Activated naive CD4-positive, alpha-beta T cell treated with anti-CD3 and anti-CD28 coated beads, Interleukin-2, amount 50 U/mL, for 16 hours (primary cell): ENCODE data around the gene MAFF.

ENCODE experiments used
- DNase-seq: peaks from one replicate; pipeline ENCODE4 v3.0.0-alpha.2; 2020

MAFF gene

DNA sequence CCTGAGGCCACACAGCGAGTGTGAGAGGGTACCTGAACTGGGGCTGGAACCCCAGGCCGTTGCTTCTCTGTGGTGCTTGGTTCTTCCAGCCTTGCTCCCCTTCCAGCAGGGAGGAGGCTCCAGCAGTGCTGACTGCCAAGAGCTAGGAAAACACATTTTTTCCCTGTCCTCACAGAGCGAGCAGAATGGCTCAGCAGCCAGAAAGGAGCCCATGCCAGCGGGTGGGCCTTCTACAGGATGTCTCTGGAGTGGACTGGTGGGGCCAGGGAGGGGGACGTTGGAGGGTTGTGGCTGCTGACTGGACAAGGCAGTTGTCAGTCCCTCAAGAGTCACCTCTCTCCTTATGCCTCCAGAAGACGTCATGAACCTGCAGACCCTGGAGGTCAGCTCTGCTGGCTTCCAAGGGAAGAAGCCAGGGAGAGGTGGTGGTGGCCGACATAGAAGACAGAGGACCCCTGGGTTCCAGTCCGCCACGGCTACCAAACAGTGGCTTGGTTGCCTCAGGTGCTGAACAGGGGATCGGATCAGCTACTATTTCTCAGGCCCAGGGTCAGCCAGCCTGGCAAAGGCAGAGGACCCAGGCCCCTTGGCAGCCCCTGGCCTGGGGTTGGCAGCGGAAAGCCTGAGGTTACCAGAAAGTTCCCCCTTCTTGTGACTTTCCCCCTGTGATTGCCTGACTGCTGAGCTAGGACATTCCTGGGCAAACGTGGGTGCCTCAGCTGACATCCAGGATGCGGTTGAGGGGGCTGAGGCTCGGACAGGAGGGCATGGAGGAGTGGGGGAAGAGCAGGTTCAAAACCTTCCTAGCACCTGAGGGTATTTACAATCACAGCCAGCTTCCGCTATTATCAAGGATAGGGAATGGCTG, 3.7 kb downstream of the MAFF start:
- no peak for DNase-seq

DNA sequence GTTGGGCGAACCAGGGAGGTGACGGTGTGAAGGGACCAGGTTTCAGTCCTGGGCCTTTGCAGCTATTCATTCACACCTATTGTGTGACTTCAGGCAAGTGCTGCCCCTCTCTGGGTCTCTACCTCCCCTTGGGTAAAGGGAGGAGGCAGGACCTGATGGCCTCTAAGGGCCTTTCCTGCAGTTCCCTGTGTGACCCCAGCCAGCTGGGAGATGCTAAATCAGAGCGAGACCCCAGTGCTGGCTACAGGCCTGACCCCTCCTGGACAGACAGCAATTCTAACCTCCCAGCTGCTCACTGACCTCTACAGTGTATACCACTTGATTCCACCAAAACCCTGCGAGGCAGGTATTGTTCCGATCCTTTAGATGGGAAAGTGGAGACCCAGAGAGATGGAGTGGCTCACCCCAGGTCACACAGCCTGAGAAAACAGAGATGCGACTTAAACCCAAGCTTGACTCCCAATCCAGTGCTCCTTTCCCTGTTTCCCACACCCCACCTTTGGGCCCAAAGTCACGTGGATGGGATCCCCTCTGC, 6.2 kb downstream of the MAFF start:
- no peak for DNase-seq

DNA sequence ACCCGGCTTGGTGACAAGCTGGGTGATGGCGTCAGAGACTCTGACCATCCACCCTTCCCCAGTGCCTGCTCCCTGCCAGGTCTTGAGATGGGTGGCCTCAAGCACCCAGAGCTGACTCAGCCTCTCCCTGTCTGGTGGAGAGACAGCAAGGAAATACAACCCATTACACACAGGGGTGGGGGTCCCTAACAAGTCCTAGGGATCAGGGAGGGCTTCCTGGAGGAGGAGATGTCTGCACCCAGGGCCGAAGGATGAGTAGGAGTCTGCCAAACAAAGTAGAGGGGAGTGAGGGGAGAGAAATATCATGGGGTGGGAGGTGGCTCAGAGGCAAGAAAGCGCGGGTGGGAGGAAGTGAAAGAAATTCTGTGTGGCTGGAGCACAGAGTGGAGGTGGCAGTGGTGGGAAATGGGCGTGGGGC, 6.8 kb downstream of the MAFF start:
- DNase-seq, result no peak

DNA sequence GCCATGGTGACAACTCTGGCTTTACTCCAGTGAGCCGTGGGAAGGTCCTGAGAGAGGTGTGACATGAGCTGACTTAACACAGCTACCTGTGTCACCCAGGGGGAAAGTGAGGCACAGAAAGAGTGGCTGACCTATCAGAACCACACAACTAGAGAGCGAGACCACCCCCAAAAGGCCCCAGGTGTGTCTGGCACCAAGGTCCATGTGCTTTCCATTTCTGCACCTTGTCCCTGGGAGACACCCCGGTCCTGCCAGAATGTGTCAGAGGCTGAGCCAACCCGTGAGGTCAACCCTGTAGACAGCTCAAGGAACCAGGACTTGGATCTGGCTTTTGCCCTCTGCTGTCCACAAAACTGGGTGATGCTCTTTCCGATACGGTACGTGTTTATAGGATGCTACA, 9.8 kb downstream of the MAFF start:
- DNase-seq, result no peak

DNA sequence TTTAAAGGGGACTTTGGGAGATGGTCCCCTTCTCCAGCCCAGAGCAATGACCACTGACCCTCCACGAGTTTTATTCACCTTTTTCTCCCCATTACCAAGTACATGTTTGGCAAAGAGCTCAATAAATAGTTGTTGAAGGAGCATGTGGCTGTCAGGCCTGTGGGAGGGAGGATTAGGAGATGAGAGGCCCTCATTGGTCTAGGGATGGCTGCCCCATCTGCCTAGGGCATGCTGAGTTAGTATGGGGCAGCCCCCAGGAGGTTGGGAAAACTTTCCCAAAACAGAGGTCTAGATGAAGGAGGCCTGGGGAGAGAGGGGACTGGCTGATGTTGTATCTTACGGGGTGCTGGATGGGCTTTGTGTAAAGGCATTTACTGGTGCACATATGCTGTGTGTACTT, 10.6 kb downstream of the MAFF start:
- DNase-seq, result no peak

DNA sequence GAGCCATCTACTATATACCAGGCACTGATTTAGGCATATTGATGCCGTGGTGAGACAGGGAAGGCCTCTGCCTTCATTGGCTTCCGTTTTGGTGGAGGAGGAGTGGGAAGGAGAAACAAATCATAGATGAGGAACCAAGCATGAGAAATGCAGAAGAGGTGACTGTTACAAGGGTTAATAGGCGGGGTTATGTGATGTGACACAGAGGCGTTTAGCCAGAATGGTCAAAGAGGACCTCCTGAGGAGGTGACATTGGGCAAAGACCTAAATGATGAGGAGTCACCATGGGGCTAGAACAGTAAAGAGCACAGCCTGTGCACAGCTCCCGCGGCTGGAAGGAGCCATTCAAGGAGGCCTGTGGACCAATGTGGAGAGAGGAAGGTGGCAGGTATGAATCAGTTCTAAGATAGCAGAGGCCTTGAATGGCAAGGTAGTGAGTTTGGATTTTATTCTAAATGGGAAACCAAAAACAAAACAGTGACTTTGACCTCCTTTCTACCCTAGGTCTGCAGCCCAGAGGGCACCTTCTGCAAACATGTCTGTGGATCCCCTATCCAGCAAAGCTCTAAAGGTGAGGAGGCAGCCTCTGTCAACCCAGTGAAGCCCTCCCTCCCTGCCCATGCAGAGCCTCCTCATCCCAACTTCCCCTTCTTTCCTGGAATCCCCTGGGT, 11.7 kb downstream of the MAFF start:
- no peak for DNase-seq

DNA sequence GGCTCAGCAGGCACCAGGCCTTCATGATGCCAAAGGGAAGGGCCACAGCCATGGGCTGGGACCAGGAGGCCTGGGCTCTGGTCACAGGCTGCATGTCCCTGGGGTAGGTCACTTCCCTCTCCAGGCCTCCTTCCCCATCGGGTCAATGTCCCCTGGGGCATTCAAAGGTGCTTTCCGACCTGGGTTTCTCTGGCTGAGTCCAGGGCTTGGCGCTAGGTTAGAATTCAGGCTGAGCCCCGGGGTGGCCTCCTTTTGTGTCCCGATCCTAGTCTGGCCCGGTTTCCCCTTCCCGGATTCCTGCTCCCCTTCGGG, 12.2 kb downstream of the MAFF start:
- no peak for DNase-seq

DNA sequence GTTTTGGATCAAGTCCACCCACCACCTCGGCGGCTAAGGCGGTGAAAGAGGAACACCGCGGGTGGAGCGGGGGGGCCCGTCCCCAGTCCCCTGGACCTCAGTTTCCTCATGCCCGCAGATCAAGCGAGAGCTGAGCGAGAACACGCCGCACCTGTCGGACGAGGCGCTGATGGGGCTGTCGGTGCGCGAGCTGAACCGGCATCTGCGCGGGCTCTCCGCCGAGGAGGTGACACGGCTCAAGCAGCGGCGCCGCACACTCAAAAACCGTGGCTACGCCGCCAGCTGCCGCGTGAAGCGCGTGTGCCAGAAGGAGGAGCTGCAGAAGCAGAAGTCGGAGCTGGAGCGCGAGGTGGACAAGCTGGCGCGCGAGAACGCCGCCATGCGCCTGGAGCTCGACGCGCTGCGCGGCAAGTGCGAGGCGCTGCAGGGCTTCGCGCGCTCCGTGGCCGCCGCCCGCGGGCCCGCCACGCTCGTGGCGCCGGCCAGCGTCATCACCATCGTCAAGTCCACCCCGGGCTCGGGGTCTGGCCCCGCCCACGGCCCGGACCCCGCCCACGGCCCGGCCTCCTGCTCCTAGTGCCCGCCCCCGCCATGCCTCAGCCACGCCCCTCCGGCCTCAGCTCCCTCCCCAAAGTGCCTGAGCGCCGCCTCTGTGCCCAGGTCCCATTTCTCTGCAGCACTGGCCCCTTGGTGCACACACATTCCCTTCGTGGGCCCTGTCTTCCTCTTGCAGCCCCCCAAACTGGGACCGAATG, 12.7 kb downstream of the MAFF start:
- DNase-seq, result peak; percentile 63

DNA sequence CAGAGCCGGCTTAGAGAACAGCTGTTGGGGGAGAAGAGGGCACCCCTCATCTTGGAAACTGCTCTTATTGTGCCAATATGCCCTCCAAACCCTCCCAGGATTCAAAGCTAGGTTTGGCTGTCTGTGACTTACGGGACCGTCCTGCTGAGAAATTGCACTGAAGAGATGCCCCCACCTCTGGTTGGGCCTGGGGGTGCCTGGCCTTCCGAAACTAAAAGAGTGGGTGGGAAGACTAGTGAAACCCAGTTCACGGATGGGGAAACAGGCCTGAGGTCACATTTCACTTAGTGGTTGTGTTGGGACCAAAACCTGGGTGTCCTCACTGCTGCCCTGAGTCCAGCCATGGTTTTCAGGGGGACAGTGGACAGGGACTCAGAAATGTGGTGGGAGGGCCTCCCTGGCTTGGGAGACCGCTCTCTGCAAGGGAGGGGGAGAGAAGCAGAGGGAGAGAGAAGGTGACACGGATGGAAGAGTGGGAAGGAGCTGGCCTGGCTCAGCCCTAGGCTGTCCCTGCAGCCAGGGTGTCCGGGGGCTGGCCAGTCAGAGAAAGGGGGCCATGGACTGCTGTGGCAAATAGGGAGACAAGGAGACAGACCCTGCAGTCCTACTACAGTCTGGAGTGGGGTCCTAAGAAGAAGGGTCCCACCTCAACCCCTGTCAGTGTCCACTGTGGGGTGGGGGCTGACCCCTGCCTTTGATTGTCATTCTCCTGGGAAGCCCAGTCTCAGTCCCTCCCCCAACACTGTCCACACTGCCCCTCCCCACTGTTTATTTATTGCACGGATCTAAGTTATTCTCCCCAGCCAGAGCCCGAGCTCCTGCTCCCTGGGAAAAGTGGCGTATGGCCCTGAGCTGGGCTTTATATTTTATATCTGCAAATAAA, 13.6 kb downstream of the MAFF start:
- DNase-seq, result no peak

DNA sequence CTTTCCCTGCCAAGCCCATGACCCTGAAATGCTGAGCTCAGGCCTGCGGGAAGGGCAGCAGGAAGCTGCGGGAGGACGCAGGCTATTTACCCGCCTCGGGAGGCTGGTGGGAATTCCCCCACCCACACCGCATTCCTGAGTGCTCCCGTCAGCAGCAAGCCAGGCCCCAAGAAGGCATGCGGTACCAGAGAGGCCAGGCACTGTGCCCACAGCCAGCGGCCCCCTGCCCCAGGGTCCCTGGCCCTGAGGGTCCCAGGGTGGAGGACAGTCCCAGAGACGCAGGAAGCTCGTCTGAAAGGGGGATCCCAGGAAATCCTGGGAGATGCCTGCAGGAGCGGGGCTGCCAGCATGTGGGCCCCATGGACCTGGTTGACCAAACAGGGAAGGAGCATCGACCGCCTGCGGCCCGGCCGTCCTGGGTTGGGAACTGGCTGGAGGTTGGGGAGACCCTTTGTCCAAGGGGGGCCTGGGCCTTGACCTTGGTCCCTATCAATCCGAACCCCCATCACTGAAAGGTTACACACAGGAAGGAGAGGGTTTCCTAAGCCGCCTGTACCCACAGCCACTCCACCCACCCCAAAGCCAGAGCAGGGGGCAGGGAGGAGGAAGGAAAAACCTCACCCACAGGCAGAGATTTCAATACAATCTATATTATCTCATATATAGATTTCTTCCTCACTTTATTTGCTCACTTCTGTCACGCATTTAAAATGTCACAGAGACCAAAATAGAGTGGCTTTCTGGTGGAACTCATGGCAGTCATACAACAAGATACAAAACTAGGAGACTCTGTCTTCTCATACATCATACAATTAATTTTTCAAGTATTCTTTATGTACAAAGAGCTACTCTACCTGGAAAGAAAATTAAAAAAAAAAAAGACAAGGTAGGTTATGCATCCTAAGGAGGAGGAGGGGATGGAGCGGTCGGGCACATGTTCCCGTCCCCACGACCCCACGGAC, 17.1 kb downstream of the MAFF start:
- DNase-seq, result no peak

DNA sequence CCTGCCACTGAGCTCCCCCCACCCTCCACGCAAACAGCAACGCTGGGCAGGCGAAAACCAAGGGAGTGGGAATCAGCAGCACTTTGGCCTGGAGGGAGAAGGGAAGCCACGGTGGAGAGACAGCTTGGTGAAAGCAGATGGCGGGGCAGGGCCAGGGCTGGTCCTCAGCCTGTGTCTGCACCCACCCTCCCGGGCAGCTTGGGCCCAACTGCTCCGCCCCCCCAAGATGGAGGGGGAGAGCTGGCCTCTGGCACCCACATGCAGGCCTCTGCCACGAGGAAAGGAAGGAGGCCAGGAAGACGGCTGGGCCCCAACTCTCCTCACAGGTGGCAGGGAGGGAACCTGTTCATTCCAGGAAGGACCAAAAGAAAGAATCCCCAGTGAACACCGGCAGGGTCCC, 17.8 kb downstream of the MAFF start:
- DNase-seq, result no peak

DNA sequence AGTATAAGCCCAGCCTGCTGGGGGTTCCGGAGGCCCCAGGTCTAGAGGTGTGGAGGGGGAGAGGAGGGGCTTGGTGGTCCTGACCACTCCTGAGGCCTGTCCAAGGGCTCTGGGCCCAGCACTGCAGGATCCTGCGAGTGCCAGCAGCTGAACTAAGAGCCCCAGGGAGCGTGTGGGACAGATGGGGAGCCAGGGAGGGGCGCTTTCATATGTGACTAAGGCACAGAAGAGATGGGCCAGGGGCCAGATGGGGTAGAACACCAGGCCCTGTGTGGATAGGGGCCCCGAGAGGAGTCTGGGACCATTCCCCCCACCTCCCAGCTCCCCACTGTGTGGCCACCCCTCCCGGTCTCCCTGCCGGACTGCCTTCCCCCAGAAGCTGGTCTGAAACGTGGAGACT, 18.4 kb downstream of the MAFF start:
- no peak for DNase-seq

DNA sequence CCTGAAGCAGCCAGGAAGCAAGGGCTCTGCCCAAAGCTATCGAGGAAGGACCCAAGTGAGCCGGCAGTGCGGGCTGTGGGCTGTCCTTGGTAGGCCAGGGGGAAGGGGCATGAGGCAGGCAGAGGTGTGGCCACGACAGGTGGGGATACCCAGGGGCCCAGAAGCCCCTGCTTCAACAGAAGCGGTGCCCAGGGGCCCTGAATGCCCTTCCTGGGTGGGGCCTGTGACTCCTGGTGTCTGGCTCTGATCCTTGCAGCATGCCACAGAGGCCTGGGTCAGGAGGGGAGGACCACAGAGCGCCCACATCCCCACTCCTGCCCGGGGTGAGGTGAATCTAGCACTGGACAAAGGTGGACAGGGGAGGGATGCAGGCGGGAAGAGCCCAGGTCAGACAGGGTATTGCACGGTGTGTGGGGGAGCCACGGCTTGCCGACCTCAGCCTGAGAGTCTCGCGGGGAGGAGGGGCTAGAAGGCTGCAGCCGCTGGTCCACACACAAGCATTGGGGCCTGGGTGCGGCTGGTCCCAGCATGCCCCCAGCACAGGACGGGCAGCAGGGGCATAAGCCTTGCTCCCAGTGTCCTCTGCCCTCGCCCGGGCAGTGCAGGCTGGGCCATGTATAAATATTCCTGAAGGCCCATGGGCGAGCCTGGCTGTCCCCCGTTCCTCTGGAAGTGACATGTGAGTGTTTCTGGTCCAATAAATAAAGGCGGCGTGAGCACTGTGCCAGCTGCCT, 19.0 kb downstream of the MAFF start:
- DNase-seq, result no peak

DNA sequence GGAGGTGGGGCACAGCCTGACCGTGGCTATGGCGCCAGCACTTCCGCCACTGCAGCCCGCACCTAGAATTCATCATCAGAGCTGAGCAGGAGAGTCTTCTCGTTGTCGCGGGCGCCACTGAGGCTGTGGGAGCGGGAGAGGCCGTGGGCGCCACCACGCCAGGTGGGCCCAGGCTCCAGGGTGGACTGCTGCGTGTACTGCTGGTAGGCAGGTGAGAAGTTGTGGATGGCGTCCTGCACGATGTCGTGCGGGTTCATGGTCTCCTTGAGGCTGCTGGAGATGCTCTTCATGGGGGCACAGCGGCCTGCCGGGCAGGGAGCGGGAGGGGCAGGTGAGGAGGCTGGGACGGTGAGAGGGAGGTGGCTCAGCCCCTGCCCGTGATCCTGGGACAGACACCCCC, 19.6 kb downstream of the MAFF start:
- DNase-seq, result no peak

DNA sequence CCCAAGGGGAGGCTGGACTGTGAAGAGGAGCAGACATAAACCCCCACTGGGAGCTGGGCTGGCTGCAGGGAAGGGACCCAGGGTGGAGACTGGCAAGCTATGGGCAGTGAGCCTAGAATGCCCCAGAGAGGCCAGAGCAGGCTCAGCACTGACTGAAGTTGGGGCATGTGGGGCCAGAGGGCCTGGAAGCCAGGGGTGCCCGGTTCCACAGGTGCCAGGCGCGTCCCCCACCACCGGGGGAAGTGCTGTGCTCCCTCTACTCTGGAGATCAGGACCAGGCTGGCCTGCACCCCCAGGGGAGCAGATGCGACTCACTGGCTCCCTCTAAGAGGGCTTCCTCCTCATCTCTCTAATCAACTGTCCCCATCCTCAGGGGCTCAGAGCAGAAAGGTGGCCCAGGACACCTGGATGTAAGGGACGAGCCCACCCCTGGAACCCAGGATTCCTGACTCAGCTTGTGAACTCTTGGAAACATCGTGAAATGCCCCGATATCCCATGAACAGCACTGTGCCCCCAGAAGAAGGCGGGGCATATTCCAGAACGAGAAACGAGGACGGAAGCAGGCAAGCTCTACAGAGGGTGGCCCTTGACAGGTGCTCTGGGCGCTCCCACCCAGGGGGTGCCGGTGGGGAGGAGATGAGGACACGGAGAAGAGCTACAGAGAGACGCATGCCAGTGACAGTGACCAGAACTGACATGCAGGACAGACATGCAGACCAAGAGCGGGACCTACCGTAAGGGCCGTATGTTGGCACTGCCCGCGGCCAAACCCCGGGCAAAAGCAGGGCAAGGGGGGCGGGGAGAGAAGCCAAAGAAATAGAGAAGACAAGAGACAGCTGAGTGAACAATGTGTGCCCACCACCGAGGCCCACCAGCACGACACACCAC, 20.4 kb downstream of the MAFF start:
- no peak for DNase-seq

DNA sequence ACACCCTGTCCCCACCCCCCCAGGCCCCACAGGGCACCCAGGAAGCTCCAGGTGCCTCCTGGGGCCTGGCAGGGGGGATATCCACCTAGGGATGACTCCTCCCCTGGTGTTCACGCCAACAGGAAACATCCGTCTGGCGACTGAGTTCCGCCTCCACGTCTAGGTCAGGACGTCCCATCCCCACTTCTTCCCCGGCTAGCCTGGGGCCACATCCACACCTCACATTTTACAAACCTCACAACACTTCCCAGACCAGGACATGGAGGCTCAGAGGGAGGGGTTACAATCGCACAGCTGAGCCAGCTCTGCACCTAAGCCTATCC, 21.0 kb downstream of the MAFF start:
- no peak for DNase-seq

DNA sequence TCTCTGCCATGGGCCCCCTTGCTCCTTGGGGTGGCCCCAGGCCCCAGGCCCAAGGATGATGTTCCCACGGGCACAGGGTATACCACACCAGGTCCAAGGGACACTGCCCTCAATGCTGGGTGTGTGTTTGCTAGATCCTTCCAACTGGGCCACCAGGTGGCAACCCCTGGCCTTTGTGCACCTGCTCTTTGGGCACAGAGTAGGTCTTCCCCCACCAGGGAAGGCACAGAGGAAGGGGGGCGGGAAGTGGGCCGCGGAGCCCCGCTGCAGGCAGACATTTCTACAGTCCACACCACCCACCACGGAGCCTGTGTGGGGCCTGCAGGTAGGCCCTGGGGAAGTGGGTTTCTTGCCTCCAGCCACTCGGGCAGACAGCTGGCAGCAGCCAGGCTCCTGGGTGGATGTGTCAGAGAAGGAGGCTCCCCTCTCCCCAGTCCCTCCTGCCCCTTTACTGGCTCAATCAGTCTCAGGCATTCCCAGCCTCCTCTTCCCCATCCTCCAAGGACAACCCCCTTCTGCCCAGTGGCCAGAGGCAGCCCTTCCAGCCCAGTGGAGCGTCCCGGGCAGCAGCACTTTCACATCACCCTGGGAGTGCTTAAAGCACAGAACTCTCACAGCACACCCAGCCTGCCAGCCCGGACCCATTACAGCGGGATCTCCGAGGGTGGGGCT, 21.6 kb downstream of the MAFF start:
- no peak for DNase-seq

DNA sequence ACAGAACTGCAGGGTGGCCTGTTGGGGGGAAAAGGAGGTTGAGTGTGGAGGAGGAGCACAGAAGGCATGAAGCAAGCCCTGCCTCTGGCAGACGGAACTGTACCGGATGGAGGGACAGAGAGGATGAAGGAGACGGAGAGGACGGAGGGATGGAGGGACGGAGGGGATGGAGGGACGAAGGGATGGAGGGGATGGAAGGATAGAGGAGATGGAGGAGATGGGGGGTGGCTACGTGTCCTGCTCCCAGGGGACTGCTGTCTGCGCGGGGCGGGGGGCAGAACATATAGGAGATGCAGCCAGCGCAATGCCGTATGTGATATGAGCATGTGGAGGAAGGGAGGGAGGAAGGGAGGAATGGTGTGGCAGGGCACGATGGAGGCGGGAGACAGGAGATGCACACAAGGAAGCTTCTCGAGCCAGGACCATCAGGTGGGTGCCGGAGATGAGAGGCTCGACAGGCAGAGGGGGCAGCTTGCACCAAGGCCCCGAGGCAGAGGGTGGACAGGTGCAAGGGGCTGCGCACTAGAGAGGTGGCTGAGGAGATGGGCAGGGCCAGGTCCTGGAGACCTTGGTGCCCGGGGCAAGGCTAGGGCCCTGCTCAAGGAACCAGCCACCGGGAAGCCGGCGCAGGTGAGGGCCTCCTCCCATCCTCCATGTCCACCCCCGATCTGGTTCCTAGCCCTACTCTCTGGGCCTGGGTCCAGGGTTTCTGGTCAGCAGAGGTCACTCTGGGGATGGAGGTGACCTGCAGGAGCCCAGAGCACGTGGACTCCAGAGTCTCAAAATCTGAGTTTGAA, 25.3 kb downstream of the MAFF start:
- DNase-seq, result no peak
